AG10803 (cell line): ENCODE results near the gene EPHB4.
"Not testable (repeated sequence)": the region's sequence is repeated elsewhere in the genome, so short reads cannot be mapped to it uniquely, and the experiment has no call there.

ENCODE experiments used
- DNase-seq: peaks from one replicate; pipeline ENCODE4 v3.0.0; 2010; ENCODE audit warnings: low read depth
- H3K4me3 ChIP-seq: 2 replicates; pipeline ENCODE4 v1.5.1; 2011; ENCODE audit warnings: mild to moderate bottlenecking, low read length, control low read depth
- TF ChIP-seq, protein P1 (sequence below): conservative IDR thresholded peaks from 2 replicates; pipeline ENCODE4 v1.5.1; 2011; ENCODE audit warnings: mild to moderate bottlenecking, low read length, control low read depth, inconsistent platforms

Gene EPHB4

DNA sequence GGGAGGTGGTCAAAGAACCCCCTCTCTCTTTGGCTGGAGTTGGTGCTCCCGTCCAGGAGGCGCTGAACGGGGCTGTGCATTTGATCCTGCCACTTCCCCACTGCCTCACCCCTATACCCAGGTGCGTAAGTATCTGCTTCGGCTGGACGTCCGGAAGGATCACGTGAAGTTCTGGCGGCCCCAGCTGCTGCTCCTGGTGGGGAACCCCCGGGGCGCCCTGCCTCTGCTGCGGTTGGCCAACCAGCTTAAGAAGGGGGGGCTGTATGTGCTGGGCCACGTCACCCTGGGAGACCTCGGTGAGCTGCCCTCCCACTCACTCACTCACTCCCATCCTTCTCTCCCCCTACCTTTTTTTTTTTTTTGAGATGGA lies 34.3 kb upstream of the EPHB4 start:
- TF ChIP-seq, protein P1, sequence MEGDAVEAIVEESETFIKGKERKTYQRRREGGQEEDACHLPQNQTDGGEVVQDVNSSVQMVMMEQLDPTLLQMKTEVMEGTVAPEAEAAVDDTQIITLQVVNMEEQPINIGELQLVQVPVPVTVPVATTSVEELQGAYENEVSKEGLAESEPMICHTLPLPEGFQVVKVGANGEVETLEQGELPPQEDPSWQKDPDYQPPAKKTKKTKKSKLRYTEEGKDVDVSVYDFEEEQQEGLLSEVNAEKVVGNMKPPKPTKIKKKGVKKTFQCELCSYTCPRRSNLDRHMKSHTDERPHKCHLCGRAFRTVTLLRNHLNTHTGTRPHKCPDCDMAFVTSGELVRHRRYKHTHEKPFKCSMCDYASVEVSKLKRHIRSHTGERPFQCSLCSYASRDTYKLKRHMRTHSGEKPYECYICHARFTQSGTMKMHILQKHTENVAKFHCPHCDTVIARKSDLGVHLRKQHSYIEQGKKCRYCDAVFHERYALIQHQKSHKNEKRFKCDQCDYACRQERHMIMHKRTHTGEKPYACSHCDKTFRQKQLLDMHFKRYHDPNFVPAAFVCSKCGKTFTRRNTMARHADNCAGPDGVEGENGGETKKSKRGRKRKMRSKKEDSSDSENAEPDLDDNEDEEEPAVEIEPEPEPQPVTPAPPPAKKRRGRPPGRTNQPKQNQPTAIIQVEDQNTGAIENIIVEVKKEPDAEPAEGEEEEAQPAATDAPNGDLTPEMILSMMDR, result no peak
- no peak for DNase-seq
- no peak overlapping the region for H3K4me3 ChIP-seq

DNA sequence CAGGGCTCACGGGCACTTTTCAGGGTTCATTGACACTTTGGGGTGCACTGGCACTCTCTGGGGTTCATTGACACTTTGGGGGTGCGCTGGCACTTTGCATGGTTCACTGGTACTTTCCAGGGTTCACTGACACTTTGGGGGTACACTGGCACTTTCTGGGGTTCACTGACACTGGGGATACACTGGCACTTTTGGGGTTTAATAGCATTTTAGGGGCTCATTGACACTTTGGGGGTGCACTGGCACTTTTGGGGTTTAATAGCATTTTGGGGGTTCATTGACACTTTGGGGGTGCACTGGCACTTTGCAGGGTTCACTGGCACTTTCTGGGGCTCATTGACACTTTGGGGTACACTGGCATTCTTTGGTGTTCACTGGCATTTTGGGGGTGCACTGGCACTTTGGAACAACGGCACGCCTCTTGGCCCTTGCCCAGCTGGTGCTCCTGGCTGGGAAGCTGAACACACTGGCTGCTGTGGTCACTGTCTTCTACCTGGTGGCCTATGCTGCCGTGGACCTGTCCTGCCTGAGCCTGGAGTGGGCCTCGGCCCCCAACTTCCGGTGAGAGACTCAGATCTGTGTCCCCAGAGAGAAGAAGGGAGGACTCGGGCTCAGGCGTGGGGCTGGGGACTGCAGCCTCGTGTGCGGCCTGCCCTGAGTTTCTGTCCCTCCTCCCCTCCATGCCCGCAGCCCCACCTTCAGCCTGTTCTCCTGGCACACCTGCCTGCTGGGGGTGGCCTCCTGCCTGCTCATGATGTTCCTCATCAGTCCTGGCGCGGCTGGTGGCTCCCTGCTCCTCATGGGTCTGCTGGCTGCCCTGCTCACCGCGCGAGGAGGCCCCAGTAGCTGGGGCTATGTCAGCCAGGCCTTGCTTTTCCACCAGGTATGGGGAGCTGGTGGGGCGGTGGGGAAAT lies 33.6 kb upstream of the EPHB4 start:
- TF ChIP-seq, protein P1, result no peak
- H3K4me3 ChIP-seq, result no peak overlapping the region
- DNase-seq, result no peak

DNA sequence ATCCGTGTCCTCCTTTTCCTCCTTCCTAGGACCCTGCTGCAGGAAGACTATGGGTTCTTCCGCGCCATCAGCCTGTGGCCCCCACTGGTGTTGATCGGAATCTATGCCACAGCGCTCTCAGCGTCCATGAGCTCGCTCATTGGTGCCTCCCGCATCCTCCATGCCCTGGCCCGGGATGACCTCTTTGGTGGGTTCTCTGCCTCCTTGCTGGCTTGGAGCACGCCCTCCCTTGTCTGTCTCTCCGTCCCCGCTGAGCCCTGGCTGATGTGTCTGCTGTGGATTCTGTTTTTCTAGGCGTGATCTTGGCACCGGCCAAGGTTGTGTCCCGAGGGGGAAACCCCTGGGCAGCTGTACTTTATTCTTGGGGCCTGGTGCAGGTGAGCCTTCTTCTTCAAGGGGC lies 32.5 kb upstream of the EPHB4 start:
- no peak for DNase-seq
- TF ChIP-seq, protein P1, result no peak
- no peak overlapping the region for H3K4me3 ChIP-seq

- TF ChIP-seq, protein P1, result no peak
- H3K4me3 ChIP-seq, result no peak overlapping the region
- no peak for DNase-seq
Measured at GRCh38 chr7:100856871-100857282, 29.6 kb upstream of the EPHB4 start.

- no peak for DNase-seq
- TF ChIP-seq, protein P1, result no peak
- no peak overlapping the region for H3K4me3 ChIP-seq
Measured at GRCh38 chr7:100855515-100855914, 28.2 kb upstream of the EPHB4 start.

DNA sequence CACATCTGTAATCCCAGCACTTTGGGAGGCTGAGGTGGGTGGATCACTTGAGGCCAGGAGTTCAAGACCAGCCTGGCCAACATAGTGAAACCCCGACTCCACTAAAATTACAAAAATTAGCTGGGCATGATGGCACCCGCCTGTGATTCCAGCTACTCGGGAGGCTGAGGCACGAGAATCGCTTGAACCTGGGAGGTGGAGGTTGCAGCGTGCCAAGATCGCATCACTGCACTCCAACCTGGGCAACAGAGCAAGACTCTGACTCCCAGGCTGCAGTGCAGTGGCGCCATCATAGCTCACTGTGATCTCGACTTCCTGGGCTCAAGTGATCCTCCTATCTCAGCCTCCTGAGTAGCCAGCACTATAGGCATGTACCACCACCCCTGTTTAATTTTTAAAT lies 27.6 kb upstream of the EPHB4 start:
- not testable (repeated sequence) for DNase-seq

DNA sequence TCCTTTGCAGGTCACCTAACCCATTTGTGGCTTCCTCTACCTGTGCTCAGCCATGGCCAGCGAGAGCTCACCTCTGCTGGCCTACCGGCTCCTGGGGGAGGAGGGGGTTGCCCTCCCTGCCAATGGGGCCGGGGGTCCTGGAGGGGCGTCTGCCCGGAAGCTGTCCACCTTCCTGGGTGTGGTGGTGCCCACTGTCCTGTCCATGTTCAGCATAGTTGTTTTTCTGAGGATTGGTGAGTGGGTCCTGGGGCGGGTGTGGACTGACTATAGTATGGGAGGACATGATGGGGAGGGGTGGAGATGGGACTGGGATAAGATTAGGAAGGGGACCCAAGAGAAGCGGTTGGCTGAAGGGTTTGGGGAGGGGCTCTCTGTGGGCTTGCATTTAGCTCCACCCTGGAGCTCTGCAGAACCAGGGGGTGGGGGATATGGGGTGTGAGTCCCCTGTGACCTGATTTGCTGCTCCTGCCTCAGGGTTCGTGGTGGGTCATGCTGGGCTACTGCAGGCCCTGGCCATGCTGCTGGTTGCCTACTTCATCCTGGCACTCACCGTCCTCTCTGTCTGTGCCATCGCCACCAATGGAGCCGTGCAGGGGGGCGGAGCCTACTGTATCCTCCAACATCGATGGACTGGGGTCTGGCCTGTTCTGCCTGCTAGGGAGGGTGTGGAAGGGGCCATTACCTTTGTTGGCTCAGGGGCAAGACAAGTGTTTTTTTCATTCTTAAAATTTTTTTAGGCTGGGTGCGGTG lies 27.0 kb upstream of the EPHB4 start:
- no peak for DNase-seq
- H3K4me3 ChIP-seq, result no peak overlapping the region
- TF ChIP-seq, protein P1, result no peak

More for the DNA sequence above, 27.6 kb upstream of the EPHB4 start:
- not testable (repeated sequence) for H3K4me3 ChIP-seq
